GM19372 (cell line): ENCODE results near the gene JAZF1.

ENCODE experiments used
- ATAC-seq: cut with Tn5 transposase; IDR thresholded peaks from one replicate; pipeline ENCODE4 v1.9.1; 2021; ENCODE audit warnings: mild to moderate bottlenecking, low read depth, moderate library complexity; ENCODE audit not compliant: unreplicated experiment

Gene JAZF1

GRCh38 chr7:28192786-28193585, 12.4 kb upstream of the JAZF1 start:
- ATAC-seq, result no peak

- ATAC-seq, result no peak
Measured at GRCh38 chr7:28191751-28192150, 11.2 kb upstream of the JAZF1 start.

DNA sequence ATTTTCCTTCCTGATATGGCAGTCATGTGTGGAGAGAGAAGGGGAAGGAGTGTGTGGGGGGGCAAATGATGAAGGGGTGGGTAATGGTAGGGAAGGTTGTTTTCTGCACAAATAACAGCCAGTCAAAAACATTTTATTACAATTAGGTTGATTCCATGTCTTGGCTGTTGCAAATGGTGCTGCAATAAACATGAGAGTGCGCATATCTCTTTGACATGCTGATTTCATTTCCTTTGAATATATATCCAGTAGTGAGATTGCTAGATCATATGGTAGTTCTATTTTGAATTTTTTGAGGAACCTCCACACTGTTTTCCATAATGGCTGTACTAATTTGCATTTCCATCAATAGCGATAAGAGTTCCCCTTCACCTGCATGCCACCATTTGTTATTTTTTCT, 10.6 kb upstream of the JAZF1 start:
- ATAC-seq, result no peak

DNA sequence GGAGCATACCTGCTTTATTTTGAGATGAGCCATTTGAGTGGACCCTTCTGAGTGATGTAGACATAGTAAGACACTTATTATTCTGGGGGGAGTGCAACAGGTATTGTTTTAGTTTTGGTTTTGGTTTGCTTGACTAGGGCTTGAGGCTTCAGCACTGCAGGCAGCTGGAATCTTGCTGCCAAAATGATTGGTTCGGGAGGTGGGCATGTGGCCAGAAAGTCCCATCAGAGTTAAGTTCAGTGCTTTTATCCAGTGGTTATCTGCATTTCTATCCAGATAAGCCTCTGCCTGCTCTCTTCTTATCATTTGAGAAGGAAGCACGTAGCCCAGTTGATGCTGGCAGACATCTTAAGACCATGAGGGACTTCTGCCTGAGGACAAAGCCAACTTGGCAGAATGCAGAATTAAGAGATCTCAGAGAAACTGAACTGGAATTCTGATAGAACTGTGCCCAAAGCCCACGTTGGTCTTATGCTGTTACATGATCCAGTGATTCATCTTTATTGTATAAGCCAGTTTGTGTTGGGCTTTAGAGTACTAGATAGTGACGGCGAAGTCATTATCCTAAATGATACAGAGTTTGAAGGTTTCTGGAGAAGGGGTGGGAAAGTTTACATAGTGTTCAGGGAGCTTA, 9.6 kb upstream of the JAZF1 start:
- no peak for ATAC-seq

GRCh38 chr7:28187012-28187411, 6.4 kb upstream of the JAZF1 start:
- ATAC-seq, result no peak

DNA sequence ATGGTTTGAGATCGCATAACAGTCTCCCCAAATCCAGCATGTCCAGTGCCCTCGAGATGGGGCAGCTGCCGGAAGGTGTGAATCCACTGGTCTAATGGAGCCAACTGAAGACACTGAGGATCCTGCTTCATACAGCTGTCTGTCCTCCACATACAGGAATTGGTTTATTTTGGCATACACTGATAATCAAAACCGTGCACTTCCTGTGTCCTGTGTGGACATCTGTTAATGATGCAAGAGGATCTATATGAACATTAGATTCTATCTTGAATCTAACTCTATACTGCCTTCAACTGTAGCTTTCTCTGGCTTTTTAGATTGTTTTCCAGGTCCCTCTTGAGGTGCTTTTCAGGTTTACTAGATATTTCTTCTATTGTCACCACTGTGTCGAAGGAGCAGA, 3.0 kb upstream of the JAZF1 start:
- no peak for ATAC-seq

DNA sequence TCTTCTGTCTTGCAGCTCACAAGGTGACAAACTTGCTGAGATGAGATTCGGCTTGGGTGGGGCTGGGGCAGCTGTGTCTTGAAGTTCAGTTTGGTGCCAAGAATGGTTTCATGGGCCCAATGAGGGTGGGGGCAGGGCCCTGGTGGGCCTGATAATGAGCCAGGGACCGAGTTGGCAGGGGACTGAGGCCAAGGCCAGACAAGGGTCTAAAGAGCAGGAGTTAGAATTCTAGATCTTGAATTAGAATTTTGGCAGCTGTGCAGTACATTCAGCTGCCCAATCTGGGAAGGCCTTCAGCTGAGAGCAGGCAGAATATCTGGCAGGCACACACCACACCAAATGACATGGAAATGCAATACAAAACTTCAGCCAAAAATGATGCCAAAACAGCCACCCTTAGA, 1.5 kb upstream of the JAZF1 start:
- no peak for ATAC-seq

DNA sequence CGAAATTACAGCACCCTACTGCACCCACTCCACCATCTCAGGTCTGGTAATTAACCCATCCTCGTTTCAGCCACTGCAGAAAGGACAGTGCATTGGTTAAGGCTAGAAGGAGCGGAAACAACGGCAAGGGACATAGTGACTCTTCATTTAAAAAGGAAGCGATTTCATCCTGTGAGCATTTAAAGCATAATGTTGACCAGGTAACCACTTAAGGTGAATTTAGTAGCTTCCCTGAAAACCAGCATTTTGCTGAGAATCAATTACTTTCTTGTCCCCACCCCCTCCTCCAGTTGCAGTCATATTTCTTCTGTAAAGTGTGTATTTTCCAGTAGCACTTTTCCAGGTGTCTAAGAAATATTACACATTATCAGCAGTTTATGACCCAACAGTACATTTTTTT, 821 bp upstream of the JAZF1 start:
- ATAC-seq, result no peak

- ATAC-seq, result no peak
Measured at GRCh38 chr7:28180031-28180363, 598 bp downstream of the JAZF1 start.

DNA sequence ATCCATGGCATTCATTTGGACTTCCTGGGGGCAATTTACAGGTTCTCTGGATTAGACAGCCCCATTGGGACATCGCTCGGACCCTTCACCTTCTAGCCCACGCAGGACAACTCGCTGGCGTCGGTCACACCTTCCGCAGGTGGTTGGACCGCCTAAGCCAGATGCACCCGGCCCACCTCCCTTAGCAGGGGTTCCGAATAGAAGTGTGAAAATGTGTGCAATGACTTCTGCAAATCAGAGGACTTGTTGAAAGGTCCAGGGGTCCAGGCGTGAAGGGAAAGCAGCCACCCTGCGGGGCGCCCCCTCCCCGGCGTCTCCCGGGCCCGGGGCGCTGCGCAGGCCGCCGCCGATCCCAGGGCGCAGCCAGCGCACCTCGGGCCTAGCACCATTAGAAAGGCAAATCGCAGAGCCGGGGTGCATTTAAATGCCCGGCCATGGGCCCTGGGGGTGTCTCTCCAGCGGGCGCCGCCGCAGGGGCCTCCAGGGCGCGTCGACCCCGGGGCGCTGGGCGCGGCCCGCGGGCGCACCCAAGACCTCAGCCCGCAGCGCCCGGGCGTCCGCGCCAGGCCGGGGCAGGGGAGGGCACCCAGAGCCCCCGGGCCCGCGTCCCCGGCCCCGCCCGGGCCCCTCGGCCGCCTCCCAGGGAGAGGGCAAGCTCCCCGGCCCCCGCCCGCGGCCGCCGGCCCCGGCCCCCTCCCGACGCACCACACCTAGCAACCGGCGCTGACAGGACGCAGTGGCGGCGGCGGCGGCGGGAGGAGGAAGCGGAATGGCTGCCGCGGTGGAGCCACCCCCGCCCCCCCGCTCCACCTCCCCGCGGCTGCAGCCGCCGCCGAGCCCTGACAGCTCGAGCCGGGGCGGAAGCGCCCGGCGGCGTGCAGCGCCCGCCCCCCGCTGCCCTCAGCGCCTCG, 1.2 kb downstream of the JAZF1 start:
- peak; percentile 65 for ATAC-seq

GRCh38 chr7:28178599-28178998, 2.0 kb downstream of the JAZF1 start:
- ATAC-seq, result no peak

DNA sequence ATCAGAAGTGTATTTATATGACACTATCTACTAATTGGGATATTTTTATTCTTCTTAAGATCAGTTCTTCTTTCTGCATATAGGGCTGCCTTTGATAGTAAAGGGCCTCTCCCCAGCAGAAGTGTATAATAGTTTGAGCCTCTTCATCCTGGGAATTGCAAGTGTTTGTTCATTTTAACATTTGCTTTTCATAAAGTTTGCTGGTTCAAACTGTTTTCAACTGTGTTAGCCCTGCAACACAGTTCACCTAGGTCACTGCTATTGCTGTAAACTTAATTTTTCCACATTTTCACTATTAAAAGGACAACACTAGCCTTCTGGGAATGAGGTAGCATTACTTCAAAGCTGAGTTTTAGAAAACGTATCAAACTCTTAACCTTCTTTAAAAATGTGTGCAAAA, 2.8 kb downstream of the JAZF1 start:
- no peak for ATAC-seq

DNA sequence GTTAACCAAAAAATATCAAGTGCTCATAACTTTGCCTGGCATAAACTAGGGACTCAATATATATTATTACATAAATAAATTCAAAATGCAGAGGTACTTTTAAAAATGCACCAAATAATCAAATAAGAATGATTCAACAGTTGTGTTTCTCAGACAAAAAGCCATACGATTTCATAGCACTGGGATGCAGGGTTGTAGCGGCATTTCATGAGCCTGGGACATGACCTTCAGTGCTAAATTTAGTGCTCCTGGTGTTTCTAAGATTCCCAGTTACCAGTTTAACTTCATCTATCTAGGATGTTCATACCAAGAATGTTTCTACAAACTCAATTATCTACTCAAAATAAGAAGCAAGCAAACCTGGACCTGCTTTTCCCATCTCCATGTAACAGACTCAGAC, 4.0 kb downstream of the JAZF1 start:
- ATAC-seq, result no peak

- ATAC-seq, result no peak
Measured at GRCh38 chr7:28176174-28176573, 4.4 kb downstream of the JAZF1 start.

- no peak for ATAC-seq
Measured at GRCh38 chr7:28174901-28175661, 5.5 kb downstream of the JAZF1 start.

DNA sequence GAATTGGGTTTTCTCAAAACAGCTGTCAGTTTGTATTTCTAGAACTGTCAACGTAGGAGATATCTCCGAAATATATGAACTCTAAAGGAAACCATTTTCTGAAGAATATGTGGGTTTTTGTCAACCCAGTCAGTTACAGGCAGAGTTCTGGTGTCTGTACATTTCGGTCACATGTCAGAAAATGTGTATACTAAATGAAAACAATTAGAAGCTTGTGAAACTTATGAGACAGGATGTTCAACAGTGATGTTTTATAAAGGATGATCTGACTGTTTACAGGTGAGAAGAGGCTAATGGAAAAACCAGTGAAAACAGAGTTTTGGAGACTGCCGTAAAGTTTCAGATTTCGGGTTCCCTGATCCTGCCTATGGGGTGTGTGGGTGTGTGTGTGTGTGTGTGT, 6.2 kb downstream of the JAZF1 start:
- ATAC-seq, result no peak

DNA sequence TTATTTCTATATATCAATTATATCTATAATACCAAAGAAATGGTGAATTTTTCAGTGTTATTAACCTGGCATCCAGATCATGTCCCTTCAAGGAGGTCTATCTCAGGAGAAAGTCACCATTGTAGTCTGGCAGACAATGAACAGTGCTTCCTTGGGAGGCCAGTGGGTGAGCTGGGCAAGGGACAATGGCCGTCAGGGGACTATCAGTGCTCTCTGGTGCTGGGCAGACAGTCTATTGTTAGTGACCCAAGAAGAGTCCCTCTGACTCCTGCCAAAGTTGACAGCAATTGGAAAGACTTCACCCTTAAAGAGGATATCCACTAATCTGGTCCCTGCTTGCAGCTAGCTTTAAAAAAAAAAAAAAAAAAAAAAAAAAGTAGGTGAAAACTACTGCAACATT, 7.1 kb downstream of the JAZF1 start:
- ATAC-seq, result no peak

- no peak for ATAC-seq
Measured at GRCh38 chr7:28172958-28173357, 7.6 kb downstream of the JAZF1 start.

DNA sequence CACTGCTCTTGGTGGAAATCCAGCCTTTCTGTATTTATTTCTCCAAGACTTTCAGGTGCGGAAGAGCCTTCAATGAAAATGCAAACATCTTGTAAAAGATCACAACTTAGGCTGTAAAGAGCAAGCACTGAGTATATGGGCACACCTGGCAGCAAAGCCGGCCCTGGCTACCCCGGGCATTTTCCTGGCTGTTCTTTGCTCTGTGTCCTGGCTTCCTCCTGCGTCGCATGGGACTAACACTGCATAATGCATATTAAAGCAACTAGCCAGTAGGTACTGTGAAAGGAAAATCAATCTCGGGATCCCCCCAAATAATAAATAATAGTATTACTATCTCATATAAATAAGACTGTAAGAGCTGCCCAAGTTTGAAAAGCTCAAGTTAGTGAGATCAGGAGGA, 9.9 kb downstream of the JAZF1 start:
- no peak for ATAC-seq

GRCh38 chr7:28169230-28169629, 11.4 kb downstream of the JAZF1 start:
- no peak for ATAC-seq
